Adipocyte (in vitro differentiated cells): ENCODE results near the gene CES5A.
"Not testable (repeated sequence)": the region's sequence is repeated elsewhere in the genome, so short reads cannot be mapped to it uniquely, and the experiment has no call there.

ENCODE experiments used
- DNase-seq: peaks from one replicate; pipeline ENCODE4 v3.0.0-alpha.2; 2015; ENCODE audit warnings: low read depth
- H3K27me3 ChIP-seq: replicated peaks from 2 replicates; pipeline ENCODE4 v1.7.0; 2013; ENCODE audit warnings: mild to moderate bottlenecking, low read length, moderate library complexity; ENCODE audit not compliant: control insufficient read depth, insufficient read depth
- H3K36me3 ChIP-seq: 2 replicates; pipeline ENCODE4 v1.7.0; 2013; ENCODE audit warnings: low read length, mild to moderate bottlenecking, moderate library complexity; ENCODE audit not compliant: control insufficient read depth, insufficient read depth, severe bottlenecking
- H3K4me1 ChIP-seq: 2 replicates; pipeline ENCODE4 v1.7.0; 2013; ENCODE audit warnings: mild to moderate bottlenecking, low read length, moderate library complexity; ENCODE audit not compliant: control insufficient read depth, insufficient read depth
- H3K4me3 ChIP-seq: 2 replicates; pipeline ENCODE4 v1.7.0; 2013; ENCODE audit warnings: mild to moderate bottlenecking, low read length, moderate library complexity
- H3K9ac ChIP-seq: 2 replicates; pipeline ENCODE4 v1.7.0; 2013; ENCODE audit warnings: mild to moderate bottlenecking, low read length, moderate library complexity
- H3K9me3 ChIP-seq: 2 replicates; pipeline ENCODE4 v1.7.0; 2013; ENCODE audit warnings: mild to moderate bottlenecking, low read length, moderate library complexity; ENCODE audit not compliant: control insufficient read depth

The CES5A gene

GRCh38 chr16:55825115-55825728 is 50.0 kb downstream of the CES5A start:
- no peaks in the 10 kb centered on the region for H3K36me3 ChIP-seq
- no peak overlapping the region for H3K4me3 ChIP-seq
- DNase-seq: no peak
- H3K9ac ChIP-seq: no peak overlapping the region
- H3K4me1 ChIP-seq: no peaks in the 10 kb centered on the region
- H3K9me3 ChIP-seq: no peaks in the 10 kb centered on the region
- H3K27me3 ChIP-seq: peaks cover 9% of the 10 kb centered on the region

DNA sequence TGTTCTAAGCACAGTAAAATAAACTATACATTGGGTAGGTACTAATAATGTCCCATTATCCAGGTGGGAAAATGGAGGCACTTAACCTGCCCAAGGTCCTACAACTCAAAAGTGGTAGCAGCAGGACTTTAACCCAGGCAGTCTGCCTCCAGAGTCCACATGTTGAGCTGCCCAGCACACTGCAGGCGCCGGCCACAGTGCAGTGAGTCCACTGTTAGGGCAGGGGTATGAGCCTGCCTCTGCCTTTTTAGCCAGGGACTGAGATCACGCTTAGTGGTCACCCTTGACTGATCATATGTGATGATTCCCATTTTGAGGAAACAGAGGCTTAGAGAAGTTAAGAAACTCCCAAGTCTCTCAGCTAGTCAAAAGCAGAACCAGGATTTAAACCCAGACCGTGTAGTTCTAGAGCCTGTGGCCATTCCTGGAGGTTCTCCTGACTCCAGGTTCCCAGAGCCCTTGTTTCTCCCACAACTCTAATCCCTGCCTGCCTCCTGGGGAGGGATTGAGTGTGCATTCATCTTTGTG is 50.6 kb downstream of the CES5A start:
- Histone ChIP-seq H3K9me3 (no peaks in the 10 kb centered on the region), H3K27me3 (peaks cover 9% of the 10 kb centered on the region), H3K4me1 (no peaks in the 10 kb centered on the region), H3K9ac (no peak overlapping the region), H3K36me3 (no peaks in the 10 kb centered on the region), H3K4me3 (no peak overlapping the region)
- DNase-seq: no peak

- no peak for DNase-seq
- Histone ChIP-seq H3K4me3 (no peak overlapping the region), H3K36me3 (no peaks in the 10 kb centered on the region), H3K9ac (no peak overlapping the region), H3K27me3 (no peaks in the 10 kb centered on the region), H3K9me3 (no peaks in the 10 kb centered on the region), H3K4me1 (no peaks in the 10 kb centered on the region)
Measured at GRCh38 chr16:55822280-55822810, 52.8 kb downstream of the CES5A start.

DNA sequence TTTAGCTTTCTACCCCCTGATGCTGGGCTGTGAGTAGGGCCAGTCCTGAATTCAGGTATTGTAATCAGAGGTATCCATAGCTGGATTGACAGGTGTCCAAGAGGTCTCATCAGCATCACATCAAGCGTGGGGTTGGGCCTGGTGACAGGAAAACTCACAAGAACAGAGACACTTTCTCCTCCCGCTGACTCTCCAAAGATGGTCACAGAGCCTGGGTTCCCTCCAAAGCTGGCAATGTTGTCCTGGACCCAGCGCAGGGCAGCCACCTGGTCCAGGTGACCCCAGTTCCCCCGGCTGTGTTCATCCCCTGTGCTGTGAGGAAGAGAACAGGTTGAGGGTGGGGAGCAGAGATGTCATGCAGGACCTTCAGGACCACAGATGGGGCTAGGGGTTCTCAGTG is 54.0 kb downstream of the CES5A start:
- Histone ChIP-seq H3K4me3 (no peak overlapping the region), H3K9ac (no peak overlapping the region), H3K9me3 (no peaks in the 10 kb centered on the region), H3K36me3 (no peaks in the 10 kb centered on the region), H3K4me1 (no peaks in the 10 kb centered on the region), H3K27me3 (no peaks in the 10 kb centered on the region)
- no peak for DNase-seq

- H3K36me3 ChIP-seq: no peaks in the 10 kb centered on the region
- H3K4me3 ChIP-seq: no peak overlapping the region
- no peaks in the 10 kb centered on the region for H3K27me3 ChIP-seq
- no peak for DNase-seq
- no peaks in the 10 kb centered on the region for H3K9me3 ChIP-seq
- H3K4me1 ChIP-seq: no peaks in the 10 kb centered on the region
- H3K9ac ChIP-seq: no peak overlapping the region
Measured at GRCh38 chr16:55820615-55821014, 54.6 kb downstream of the CES5A start.

GRCh38 chr16:55817236-55817912 is 57.8 kb downstream of the CES5A start:
- Histone ChIP-seq H3K4me1 (no peaks in the 10 kb centered on the region), H3K9me3 (no peaks in the 10 kb centered on the region), H3K4me3 (no peak overlapping the region), H3K9ac (no peak overlapping the region), H3K27me3 (peaks cover 11% of the 10 kb centered on the region), H3K36me3 (no peaks in the 10 kb centered on the region)
- no peak for DNase-seq

DNA sequence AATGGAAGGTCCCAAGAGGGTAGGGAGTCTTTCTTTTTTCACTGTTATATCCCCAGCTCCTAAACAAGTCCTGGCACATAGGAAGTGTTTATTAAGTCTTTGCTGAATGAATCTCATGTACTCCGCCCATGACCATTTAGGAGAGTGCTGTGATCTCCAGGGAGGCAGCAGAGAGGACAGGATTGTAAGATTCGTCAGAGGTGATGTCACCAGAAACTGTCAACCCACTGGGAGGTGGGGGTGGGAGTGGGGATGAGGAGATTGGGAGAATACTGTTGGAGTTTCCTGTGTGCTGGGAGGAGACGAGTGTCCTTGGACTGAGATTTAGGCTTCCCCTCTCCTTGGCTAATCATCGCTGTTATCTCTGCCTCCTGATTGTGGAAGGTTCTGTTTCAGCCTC is 59.0 kb downstream of the CES5A start:
- not testable (repeated sequence) for DNase-seq, H3K9ac ChIP-seq

GRCh38 chr16:55815320-55815719 is 59.9 kb downstream of the CES5A start:
- H3K4me1 ChIP-seq: no peaks in the 10 kb centered on the region
- DNase-seq: no peak
- H3K27me3 ChIP-seq: peaks cover 21% of the 10 kb centered on the region
- no peak overlapping the region for H3K9ac ChIP-seq
- H3K4me3 ChIP-seq: no peak overlapping the region
- H3K9me3 ChIP-seq: peaks cover 8% of the 10 kb centered on the region
- no peaks in the 10 kb centered on the region for H3K36me3 ChIP-seq

More for the DNA sequence above, 59.0 kb downstream of the CES5A start:
- H3K36me3 ChIP-seq, H3K4me1 ChIP-seq, H3K4me3 ChIP-seq, H3K9me3 ChIP-seq: not testable (repeated sequence)
- H3K27me3 ChIP-seq: peaks cover 19% of the 10 kb centered on the region

DNA sequence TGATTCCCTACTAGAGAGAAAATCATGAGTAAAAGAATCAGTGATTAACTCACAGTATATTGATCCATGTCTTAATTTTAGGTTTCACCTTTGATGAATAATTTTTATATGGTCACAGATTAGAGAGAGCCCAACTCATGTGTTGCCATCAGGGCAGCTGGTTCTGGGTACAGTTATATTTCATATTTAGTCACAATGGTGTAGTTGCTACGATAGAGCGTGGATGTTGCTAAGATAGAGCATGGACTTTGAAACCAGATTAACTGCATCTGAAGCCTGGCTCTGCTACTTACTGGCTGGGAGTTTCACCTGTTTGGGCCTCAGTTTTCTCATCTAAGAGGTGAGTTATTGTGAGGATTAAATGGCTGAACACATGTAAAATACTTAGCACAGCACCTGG is 61.0 kb downstream of the CES5A start:
- not testable (repeated sequence) for H3K36me3 ChIP-seq, H3K4me1 ChIP-seq, H3K9ac ChIP-seq, H3K9me3 ChIP-seq, DNase-seq, H3K4me3 ChIP-seq
- peaks cover 21% of the 10 kb centered on the region for H3K27me3 ChIP-seq

GRCh38 chr16:55813730-55814129 is 61.4 kb downstream of the CES5A start:
- not testable (repeated sequence) for H3K9ac ChIP-seq, DNase-seq, H3K9me3 ChIP-seq, H3K36me3 ChIP-seq, H3K4me1 ChIP-seq, H3K4me3 ChIP-seq
- H3K27me3 ChIP-seq: peaks cover 21% of the 10 kb centered on the region

DNA sequence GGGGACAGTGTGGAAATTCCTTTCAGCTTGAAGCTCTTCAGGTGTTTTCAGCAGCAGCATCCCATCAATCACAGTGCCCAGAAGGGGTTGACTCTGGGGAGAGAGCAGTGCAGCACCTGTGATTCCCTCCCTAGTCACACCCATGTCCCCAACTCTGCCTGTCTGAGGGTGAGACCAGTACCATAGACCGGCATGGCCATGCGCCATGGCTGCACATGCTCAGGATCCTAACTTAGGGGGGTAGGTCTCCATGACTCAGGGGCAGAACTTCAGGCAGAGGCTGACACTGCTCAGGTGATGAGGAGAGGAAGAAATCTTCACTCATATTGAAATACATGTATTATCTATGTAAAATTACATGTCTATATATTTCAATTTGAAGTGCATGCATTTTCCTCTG is 62.2 kb downstream of the CES5A start:
- no peak overlapping the region for H3K9ac ChIP-seq
- peaks cover 8% of the 10 kb centered on the region for H3K9me3 ChIP-seq
- no peak overlapping the region for H3K4me3 ChIP-seq
- DNase-seq: no peak
- peaks cover 21% of the 10 kb centered on the region for H3K27me3 ChIP-seq
- no peaks in the 10 kb centered on the region for H3K36me3 ChIP-seq
- H3K4me1 ChIP-seq: no peaks in the 10 kb centered on the region
